Measurements from ENCODE around the gene NSL1.
"Not testable (repeated sequence)": the region's sequence is repeated elsewhere in the genome, so short reads cannot be mapped to it uniquely, and the experiment has no call there.

The NSL1 gene

DNA sequence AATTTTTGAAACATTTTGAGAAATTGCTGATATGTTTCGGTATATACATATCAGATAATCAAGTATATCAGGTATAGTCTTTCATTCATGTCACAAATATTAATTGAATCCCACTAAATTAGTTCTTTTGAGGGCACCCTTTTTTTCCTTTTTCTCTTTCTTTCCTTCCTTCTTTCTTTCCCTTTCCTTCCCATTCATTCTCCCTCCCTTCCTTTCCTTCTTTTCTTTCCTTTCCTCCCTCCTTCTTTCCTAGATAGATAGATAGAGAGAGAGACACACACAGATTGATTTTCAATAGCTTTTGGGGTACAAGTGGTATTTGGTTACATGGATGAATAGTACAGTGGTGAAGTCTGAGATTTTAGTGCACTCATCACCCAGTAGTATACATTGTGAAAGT is 5.7 kb downstream of the NSL1 start:
- in situ Hi-C loops (cut with MboI; ENCODE audit: low sequenced_read_pairs, unreplicated experiment), result loop anchor here (10.0 kb wide), 1 partner anchor 111 kb away; no protein-coding TSS in a partner anchor
- DNase-seq (ENCODE audit: low spot score), result no peak
- TF ChIP-seq, protein P1, sequence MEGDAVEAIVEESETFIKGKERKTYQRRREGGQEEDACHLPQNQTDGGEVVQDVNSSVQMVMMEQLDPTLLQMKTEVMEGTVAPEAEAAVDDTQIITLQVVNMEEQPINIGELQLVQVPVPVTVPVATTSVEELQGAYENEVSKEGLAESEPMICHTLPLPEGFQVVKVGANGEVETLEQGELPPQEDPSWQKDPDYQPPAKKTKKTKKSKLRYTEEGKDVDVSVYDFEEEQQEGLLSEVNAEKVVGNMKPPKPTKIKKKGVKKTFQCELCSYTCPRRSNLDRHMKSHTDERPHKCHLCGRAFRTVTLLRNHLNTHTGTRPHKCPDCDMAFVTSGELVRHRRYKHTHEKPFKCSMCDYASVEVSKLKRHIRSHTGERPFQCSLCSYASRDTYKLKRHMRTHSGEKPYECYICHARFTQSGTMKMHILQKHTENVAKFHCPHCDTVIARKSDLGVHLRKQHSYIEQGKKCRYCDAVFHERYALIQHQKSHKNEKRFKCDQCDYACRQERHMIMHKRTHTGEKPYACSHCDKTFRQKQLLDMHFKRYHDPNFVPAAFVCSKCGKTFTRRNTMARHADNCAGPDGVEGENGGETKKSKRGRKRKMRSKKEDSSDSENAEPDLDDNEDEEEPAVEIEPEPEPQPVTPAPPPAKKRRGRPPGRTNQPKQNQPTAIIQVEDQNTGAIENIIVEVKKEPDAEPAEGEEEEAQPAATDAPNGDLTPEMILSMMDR (IDR thresholded peaks at IDR 0.05; ENCODE audit: borderline replicate concordance, control extremely low read depth, extremely low read depth, insufficient read depth, missing control alignments), result no peak

DNA sequence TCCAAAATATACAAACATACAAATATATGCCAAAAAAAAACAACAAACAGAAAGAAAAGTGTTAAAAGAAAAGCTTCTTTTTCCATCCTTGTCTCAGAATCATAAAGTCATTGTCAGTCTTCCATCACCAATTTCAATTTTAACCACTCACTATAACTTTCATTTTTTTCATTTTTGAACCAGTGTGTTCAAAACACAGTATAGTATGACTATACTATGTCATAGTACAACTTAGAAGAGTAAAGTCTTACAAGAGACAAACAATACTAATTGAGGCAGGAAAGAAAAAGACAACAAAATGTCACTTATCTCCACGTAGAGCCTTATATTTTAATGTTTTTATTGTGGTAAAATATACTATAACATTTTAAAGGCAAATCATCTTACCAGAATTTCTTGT is 7.6 kb downstream of the NSL1 start:
- in situ Hi-C loops (cut with MboI; ENCODE audit: low sequenced_read_pairs, unreplicated experiment), result loop anchor here (10.0 kb wide), 1 partner anchor 109 kb away; no protein-coding TSS in a partner anchor
- no peak for DNase-seq (ENCODE audit: low spot score)
- TF ChIP-seq, protein P1 (IDR thresholded peaks at IDR 0.05; ENCODE audit: borderline replicate concordance, control extremely low read depth, extremely low read depth, insufficient read depth, missing control alignments), result no peak

DNA sequence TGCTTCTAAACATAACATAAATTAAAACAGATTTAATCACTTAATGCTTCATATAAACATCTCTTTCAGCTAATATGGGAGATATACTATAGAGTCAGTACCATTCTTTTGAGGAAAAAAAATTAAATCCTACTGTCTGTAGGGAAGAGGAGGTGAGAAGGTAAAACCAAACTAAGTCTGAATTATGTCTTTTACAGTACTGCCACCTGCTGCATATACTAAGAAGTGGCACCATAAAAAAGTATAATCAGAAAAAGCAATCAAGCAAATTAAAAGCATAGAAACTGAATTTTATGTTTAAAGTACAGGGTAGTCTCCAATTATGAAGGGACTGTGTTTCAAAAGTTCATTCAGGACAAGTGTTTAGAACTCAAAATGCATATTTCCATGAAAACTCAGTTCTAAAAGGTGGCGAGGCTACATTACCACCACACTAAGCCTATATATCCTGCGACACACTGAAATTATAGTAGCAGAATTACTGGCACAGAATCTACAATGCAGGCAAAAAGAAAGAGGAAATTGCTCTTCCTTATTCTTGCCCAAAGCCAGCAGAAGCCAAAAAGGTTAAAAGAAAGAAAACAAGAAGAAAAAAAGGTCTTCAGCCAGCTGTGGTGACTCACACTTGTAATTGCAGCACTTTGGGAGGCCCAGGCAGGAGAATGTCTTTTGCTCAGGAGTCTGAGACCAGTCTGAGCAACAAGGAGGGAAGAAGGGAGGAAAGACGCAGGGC is 9.0 kb downstream of the NSL1 start:
- no peak for DNase-seq (ENCODE audit: low spot score)
- in situ Hi-C loops (cut with MboI; ENCODE audit: low sequenced_read_pairs, unreplicated experiment), result loop anchor here (10.0 kb wide), 1 partner anchor 108 kb away; no protein-coding TSS in a partner anchor
- TF ChIP-seq, protein P1 (IDR thresholded peaks at IDR 0.05; ENCODE audit: borderline replicate concordance, control extremely low read depth, extremely low read depth, insufficient read depth, missing control alignments), result peak; percentile 54

DNA sequence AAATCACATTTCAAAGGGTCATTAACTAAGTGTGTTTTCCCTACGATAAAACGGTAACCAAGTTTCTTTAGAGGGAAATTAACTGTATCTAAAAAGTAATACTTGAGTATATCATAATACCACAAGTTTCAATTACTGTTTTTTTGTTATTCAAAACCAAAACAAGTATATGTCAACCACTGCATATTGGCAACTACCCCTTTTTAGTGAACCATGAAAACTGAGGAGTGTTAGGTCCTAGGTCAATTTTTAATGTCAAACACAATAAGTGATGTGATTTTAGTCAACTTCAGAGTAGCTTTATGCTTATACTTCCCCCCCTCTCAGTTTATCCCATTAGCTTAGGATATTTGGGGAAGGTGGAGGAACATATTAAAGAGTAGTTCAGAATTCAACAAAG is 10.4 kb downstream of the NSL1 start:
- DNase-seq (ENCODE audit: low spot score), result no peak
- in situ Hi-C loops (cut with MboI; ENCODE audit: low sequenced_read_pairs, unreplicated experiment), result loop anchor here (10.0 kb wide), 1 partner anchor 106 kb away; no protein-coding TSS in a partner anchor
- TF ChIP-seq, protein P1 (IDR thresholded peaks at IDR 0.05; ENCODE audit: borderline replicate concordance, control extremely low read depth, extremely low read depth, insufficient read depth, missing control alignments), result no peak

DNA sequence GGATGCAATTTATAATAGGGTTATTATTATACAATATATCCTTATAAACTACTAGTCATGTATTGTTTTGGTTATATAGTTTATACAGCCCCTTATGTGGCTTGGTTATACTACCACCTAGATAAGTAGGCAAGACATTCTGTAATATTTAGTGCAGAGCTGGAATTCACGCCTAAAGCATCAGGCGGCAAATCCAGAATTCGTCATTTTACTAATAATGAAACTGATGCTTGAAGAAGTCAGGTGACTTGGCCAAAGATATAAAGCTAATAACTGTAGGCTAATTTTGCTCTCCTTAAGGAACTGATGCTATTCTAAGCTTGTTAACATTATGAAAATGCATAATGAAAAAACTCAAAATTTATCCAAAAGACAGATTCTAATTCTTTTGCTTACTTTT is 10.8 kb downstream of the NSL1 start:
- in situ Hi-C loops (cut with MboI; ENCODE audit: low sequenced_read_pairs, unreplicated experiment), result loop anchor here (10.0 kb wide), 1 partner anchor 106 kb away; no protein-coding TSS in a partner anchor
- DNase-seq (ENCODE audit: low spot score), result no peak
- TF ChIP-seq, protein P1 (IDR thresholded peaks at IDR 0.05; ENCODE audit: borderline replicate concordance, control extremely low read depth, extremely low read depth, insufficient read depth, missing control alignments), result no peak

DNA sequence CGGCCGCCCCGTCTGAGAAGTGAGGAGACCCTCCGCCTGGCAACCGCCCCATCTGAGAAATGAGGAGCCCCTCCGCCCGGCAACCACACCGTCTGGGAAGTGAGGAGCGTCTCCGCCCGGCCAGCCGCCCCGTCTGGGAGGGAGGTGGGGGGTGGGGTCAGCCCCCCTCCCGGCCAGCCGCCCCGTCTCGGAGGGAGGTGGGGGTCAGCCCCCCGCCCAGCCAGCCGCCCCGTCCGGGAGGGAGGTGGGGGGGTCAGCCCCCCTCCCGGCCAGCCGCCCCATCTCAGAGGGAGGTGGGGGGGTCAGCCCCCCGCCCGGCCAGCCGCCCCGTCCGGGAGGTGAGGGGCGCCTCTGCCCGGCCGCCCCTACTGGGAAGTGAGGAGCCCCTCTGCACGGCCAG is 12.5 kb downstream of the NSL1 start:
- in situ Hi-C loops (cut with MboI; ENCODE audit: low sequenced_read_pairs, unreplicated experiment), result loop anchor here (10.0 kb wide), 1 partner anchor 294 kb away; no protein-coding TSS in a partner anchor
- DNase-seq (ENCODE audit: low spot score), result not testable (repeated sequence)

DNA sequence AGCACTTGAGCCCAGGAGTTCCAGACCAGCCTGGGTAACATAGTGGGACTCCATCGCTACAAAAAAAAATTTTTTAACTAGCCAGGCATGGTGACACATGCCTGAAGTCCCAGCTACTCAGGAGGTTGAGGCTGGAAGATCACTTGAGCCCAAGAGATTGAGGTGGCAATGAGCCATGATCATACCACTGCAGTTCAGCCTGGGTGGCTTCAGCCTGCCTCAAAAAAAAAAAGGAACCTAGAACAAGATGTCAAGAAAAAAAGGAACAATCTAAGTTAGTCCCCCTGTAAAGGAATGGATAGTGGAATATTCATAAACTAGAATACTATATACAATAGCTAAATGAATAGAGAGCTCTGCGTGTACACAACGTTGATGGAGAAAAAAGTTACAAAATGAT is 14.4 kb downstream of the NSL1 start:
- in situ Hi-C loops (cut with MboI; ENCODE audit: low sequenced_read_pairs, unreplicated experiment), result loop anchor here (10.0 kb wide), 1 partner anchor 292 kb away; no protein-coding TSS in a partner anchor

More for the DNA sequence above, 14.4 kb downstream of the NSL1 start:
- TF ChIP-seq, protein P1 (IDR thresholded peaks at IDR 0.05; ENCODE audit: borderline replicate concordance, control extremely low read depth, extremely low read depth, insufficient read depth, missing control alignments), result no peak
- no peak for DNase-seq (ENCODE audit: low spot score)
